GM10847 (cell line): ENCODE measurements around the gene HACD2.

ENCODE experiments used
- POLR2A ChIP-seq: IDR thresholded peaks from 2 replicates; pipeline ENCODE4 v1.6.1; 2011; ENCODE audit not compliant: insufficient read length; ENCODE audit errors: extremely low read depth

Gene HACD2

GRCh38 chr3:123486460-123486859, 98.4 kb downstream of the HACD2 start:
- no peak for TF ChIP-seq POLR2A

- TF ChIP-seq POLR2A, result no peak
Measured at GRCh38 chr3:123485551-123485950, 99.3 kb downstream of the HACD2 start.

GRCh38 chr3:123483146-123483545, 101.7 kb downstream of the HACD2 start:
- TF ChIP-seq POLR2A, result no peak

GRCh38 chr3:123481722-123482457, 103.0 kb downstream of the HACD2 start:
- TF ChIP-seq POLR2A, result no peak

GRCh38 chr3:123481071-123481470, 103.8 kb downstream of the HACD2 start:
- no peak for TF ChIP-seq POLR2A

- TF ChIP-seq POLR2A, result no peak
Measured at GRCh38 chr3:123480428-123480827, 104.4 kb downstream of the HACD2 start.

- no peak for TF ChIP-seq POLR2A
Measured at GRCh38 chr3:123479891-123480290, 105.0 kb downstream of the HACD2 start.

- TF ChIP-seq POLR2A, result no peak
Measured at GRCh38 chr3:123478314-123478713, 106.5 kb downstream of the HACD2 start.

GRCh38 chr3:123476967-123477750, 107.7 kb downstream of the HACD2 start:
- no peak for TF ChIP-seq POLR2A

GRCh38 chr3:123475786-123476185, 109.1 kb downstream of the HACD2 start:
- TF ChIP-seq POLR2A, result no peak

GRCh38 chr3:123471106-123471505, 113.7 kb downstream of the HACD2 start:
- TF ChIP-seq POLR2A, result no peak

- no peak for TF ChIP-seq POLR2A
Measured at GRCh38 chr3:123469323-123469995, 115.4 kb downstream of the HACD2 start.

GRCh38 chr3:123467046-123467445, 117.8 kb downstream of the HACD2 start:
- no peak for TF ChIP-seq POLR2A

GRCh38 chr3:123464211-123464610, 120.6 kb downstream of the HACD2 start:
- TF ChIP-seq POLR2A, result no peak

GRCh38 chr3:123459862-123460261, 125.0 kb downstream of the HACD2 start:
- TF ChIP-seq POLR2A, result no peak

- no peak for TF ChIP-seq POLR2A
Measured at GRCh38 chr3:123458255-123458654, 126.6 kb downstream of the HACD2 start.
